NK-92 treated with Interleukin-12 subunit alpha and Interleukin-12 subunit beta, amount 100 ng/mL, for 24 hours (cell line): ENCODE results near the gene KNTC1.
"Not testable (repeated sequence)": the region's sequence is repeated elsewhere in the genome, so short reads cannot be mapped to it uniquely, and the experiment has no call there.

Source experiments
- DNase-seq: peaks from one replicate; lab custom pipeline; 2025; lab: John Stamatoyannopoulos, UW

Gene KNTC1

GRCh38 chr12:122651520-122652224 is 124.6 kb downstream of the KNTC1 start:
- DNase-seq: no peak

- DNase-seq: not testable (repeated sequence)
Measured at GRCh38 chr12:122653291-122653690, 126.2 kb downstream of the KNTC1 start.

GRCh38 chr12:122656298-122656697 is 129.2 kb downstream of the KNTC1 start:
- DNase-seq: no peak

GRCh38 chr12:122659579-122659978 is 132.5 kb downstream of the KNTC1 start:
- DNase-seq: no peak

GRCh38 chr12:122661246-122661645 is 134.2 kb downstream of the KNTC1 start:
- no peak for DNase-seq

GRCh38 chr12:122661938-122662337 is 134.9 kb downstream of the KNTC1 start:
- no peak for DNase-seq

- no peak for DNase-seq
Measured at GRCh38 chr12:122665349-122665748, 138.3 kb downstream of the KNTC1 start.

- no peak for DNase-seq
Measured at GRCh38 chr12:122665759-122666158, 138.7 kb downstream of the KNTC1 start.

GRCh38 chr12:122668268-122668667 is 141.2 kb downstream of the KNTC1 start:
- no peak for DNase-seq

- DNase-seq: no peak
Measured at GRCh38 chr12:122669397-122670070, 142.5 kb downstream of the KNTC1 start.

GRCh38 chr12:122672515-122672914 is 145.5 kb downstream of the KNTC1 start:
- no peak for DNase-seq
